Measurements from ENCODE around the gene RIMOC1.

DNA sequence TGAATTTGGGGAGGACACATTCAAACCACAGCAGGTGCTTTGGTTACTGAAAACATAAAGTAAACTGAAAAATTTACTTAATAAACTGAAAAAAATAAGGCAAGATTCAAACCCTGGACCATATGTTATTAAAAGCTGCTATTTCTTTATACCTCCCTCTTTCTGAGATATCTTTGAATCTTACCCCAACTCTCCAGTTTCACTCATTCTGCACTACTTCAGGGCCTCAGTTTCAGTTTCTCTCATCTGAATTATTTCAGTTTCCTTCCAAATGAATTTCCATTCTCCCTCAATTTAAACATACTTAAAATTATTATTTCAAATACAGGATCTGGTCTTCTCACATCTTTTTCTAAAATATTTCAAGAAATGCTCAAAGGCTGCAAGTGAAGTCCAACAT is 29.0 kb upstream of the RIMOC1 start:
- TF ChIP-seq CTCF (IDR thresholded peaks at IDR 0.05) (no peak), POLR2A (IDR thresholded peaks at IDR 0.05) (no peak)
